ENCODE results near the gene TSPYL2.

The TSPYL2 gene

DNA sequence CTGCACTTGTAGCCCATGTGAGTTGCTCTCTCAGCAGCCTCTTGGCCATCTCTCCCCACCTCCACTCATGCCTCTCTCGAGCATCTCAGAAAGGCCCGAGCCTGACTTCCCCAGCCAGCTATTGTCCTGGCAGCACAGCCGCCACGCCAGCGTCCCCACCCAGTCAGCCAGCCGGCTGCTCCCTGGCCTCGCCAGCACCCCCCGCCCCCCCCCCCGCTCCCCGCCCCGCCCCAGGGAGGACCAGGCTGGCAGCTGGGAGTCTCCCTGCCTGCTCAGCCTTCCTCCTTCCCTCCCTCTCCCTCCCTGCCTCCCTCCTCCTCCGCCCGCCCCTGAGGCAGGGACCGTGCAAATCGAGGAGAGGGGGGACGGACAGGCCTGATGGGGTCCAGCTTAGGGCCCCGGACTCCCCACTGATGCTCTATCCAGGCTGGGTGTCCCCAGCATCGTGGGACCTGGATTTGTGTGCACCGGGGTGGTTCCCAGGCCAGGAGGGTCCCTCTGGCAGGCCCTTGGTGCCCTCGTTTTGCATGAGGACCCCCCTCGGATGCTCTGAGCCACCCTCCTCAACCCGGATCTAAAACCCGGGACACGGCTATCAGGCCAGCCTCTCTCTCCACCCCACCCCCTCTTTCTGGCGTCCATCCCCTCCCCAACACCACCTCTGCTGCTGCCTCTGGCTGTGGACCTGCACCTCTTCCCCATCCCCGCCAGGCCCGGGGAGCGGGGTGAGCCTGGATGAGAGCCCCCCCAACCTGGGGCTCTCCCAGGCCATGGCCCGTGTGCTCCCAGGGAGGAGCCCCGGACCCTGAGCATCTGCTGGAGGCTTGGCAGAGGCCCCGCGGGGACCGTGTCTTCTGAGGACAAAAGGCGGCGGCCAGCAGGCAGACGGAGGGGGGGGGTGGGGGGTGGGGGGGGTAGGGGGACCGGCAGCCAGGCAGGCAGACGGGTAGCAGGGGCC is 33.7 kb upstream of the TSPYL2 start, which contains the start of gene GPR173 (continued):
- TF ChIP-seq, protein P1, sequence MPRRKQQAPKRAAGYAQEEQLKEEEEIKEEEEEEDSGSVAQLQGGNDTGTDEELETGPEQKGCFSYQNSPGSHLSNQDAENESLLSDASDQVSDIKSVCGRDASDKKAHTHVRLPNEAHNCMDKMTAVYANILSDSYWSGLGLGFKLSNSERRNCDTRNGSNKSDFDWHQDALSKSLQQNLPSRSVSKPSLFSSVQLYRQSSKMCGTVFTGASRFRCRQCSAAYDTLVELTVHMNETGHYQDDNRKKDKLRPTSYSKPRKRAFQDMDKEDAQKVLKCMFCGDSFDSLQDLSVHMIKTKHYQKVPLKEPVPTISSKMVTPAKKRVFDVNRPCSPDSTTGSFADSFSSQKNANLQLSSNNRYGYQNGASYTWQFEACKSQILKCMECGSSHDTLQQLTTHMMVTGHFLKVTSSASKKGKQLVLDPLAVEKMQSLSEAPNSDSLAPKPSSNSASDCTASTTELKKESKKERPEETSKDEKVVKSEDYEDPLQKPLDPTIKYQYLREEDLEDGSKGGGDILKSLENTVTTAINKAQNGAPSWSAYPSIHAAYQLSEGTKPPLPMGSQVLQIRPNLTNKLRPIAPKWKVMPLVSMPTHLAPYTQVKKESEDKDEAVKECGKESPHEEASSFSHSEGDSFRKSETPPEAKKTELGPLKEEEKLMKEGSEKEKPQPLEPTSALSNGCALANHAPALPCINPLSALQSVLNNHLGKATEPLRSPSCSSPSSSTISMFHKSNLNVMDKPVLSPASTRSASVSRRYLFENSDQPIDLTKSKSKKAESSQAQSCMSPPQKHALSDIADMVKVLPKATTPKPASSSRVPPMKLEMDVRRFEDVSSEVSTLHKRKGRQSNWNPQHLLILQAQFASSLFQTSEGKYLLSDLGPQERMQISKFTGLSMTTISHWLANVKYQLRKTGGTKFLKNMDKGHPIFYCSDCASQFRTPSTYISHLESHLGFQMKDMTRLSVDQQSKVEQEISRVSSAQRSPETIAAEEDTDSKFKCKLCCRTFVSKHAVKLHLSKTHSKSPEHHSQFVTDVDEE (CRISPR knock-in tag; IDR thresholded peaks at IDR 0.05) = no peak

DNA sequence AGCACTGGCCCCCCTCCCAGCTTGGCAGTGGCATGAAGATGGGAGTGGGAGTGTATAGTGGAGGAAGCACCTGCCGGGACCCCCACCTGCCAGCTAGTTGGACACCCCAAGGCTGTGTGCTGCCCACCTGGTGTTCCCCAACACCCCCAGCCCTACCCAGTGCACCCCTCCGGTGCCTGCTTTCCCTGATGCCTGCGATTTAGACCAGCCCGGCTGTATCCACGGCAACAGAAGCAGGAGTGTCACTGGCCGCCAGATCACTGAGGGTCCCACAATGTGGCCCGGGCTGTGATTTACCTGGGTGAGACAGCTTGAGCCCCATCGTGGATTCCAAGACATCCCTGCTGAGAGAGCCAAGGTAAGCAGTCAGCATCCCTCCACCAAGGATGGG is 33.0 kb upstream of the TSPYL2 start:
- ATAC-seq = peak; percentile 23
- TF ChIP-seq PPARA (CRISPR knock-in tag; IDR thresholded peaks at IDR 0.05; ENCODE audit: borderline replicate concordance) (no peak), ISL1 (CRISPR knock-in tag; IDR thresholded peaks at IDR 0.05) (no peak), ARNTL (CRISPR knock-in tag; IDR thresholded peaks at IDR 0.05; ENCODE audit: borderline replicate concordance, low read depth) (no peak), ZNF565 (CRISPR knock-in tag; conservative IDR thresholded peaks at IDR 0.05; ENCODE audit: low read depth) (no peak), ZNF70 (CRISPR knock-in tag; IDR thresholded peaks at IDR 0.05) (no peak), GLIS3 (CRISPR knock-in tag; IDR thresholded peaks at IDR 0.05) (no peak), CSDC2 (CRISPR knock-in tag; IDR thresholded peaks at IDR 0.05) (no peak), ZFP30 (CRISPR knock-in tag; IDR thresholded peaks at IDR 0.05) (no peak), ZC3H10 (CRISPR knock-in tag; IDR thresholded peaks at IDR 0.05) (no peak), ZNF8 (CRISPR knock-in tag; IDR thresholded peaks at IDR 0.05) (no peak), BACH2 (CRISPR knock-in tag; IDR thresholded peaks at IDR 0.05; ENCODE audit: borderline replicate concordance) (no peak), OSR1 (CRISPR knock-in tag; IDR thresholded peaks at IDR 0.05) (no peak)
- TF ChIP-seq, protein P2, sequence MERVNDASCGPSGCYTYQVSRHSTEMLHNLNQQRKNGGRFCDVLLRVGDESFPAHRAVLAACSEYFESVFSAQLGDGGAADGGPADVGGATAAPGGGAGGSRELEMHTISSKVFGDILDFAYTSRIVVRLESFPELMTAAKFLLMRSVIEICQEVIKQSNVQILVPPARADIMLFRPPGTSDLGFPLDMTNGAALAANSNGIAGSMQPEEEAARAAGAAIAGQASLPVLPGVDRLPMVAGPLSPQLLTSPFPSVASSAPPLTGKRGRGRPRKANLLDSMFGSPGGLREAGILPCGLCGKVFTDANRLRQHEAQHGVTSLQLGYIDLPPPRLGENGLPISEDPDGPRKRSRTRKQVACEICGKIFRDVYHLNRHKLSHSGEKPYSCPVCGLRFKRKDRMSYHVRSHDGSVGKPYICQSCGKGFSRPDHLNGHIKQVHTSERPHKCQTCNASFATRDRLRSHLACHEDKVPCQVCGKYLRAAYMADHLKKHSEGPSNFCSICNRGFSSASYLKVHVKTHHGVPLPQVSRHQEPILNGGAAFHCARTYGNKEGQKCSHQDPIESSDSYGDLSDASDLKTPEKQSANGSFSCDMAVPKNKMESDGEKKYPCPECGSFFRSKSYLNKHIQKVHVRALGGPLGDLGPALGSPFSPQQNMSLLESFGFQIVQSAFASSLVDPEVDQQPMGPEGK (CRISPR knock-in tag; IDR thresholded peaks at IDR 0.05; ENCODE audit: borderline replicate concordance) = no peak
- TF ChIP-seq, protein P3, sequence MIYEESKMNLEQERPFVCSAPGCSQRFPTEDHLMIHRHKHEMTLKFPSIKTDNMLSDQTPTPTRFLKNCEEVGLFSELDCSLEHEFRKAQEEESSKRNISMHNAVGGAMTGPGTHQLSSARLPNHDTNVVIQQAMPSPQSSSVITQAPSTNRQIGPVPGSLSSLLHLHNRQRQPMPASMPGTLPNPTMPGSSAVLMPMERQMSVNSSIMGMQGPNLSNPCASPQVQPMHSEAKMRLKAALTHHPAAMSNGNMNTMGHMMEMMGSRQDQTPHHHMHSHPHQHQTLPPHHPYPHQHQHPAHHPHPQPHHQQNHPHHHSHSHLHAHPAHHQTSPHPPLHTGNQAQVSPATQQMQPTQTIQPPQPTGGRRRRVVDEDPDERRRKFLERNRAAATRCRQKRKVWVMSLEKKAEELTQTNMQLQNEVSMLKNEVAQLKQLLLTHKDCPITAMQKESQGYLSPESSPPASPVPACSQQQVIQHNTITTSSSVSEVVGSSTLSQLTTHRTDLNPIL (CRISPR knock-in tag; IDR thresholded peaks at IDR 0.05; ENCODE audit: low read depth) = no peak

DNA sequence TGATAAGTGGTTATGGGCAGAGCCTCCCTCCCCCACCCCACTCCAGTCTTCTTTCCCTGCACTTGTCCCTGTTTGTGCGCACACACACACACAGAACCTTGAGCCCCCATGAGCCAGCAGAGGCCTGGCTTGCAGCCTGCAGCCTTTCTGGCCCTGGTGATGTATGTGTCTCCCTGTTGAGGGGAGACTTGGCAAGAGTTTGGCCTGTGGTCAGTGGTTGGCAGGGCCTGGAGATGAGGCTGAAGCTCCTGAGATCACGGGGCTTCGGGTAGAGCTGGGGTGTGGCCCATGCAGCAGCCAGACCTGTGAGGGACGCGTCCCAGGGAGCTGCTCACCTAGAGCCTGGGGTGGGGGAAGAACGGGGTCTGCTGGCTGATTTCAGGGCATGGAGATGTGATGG is 31.3 kb upstream of the TSPYL2 start:
- TF ChIP-seq ZNF70 (CRISPR knock-in tag; IDR thresholded peaks at IDR 0.05) = no peak
- TF ChIP-seq ISL1 (CRISPR knock-in tag; IDR thresholded peaks at IDR 0.05) = no peak
- no peak for TF ChIP-seq ZFP3 (CRISPR knock-in tag; IDR thresholded peaks at IDR 0.05)
- TF ChIP-seq CSDC2 (CRISPR knock-in tag; IDR thresholded peaks at IDR 0.05) = no peak
- no peak for TF ChIP-seq ZC3H10 (CRISPR knock-in tag; IDR thresholded peaks at IDR 0.05)
- TF ChIP-seq, protein P1 (CRISPR knock-in tag; IDR thresholded peaks at IDR 0.05) = no peak
- TF ChIP-seq, protein P3 (CRISPR knock-in tag; IDR thresholded peaks at IDR 0.05; ENCODE audit: low read depth) = no peak
- ATAC-seq = no peak

Data from SK-N-SH treated with all-trans-retinoic acid at 6 μM for 48 hours (cell line).